HepG2 (cell line): ENCODE data around the gene XPO5. TPM values are rescaled to one million over a fixed set of nuclear protein-coding genes. Genes with fewer than 3 reads are reported as not detected.

Experiments
- EED ChIP-seq: sonication (generic); formaldehyde crosslinking; IDR thresholded peaks from 2 replicates; pipeline ENCODE4 v1.5.0; 2020; ENCODE audit warnings: mild to moderate bottlenecking, missing genetic modification reagents
- GLI4 ChIP-seq: sonication (generic); formaldehyde crosslinking; IDR thresholded peaks from 2 replicates; pipeline ENCODE4 v1.5.1; 2020; ENCODE audit warnings: missing genetic modification reagents, mild to moderate bottlenecking, moderate library complexity, borderline replicate concordance
- GPN1 ChIP-seq: sonication (generic); formaldehyde crosslinking; IDR thresholded peaks from 2 replicates; pipeline ENCODE4 v1.5.1; 2020; ENCODE audit warnings: missing genetic modification reagents, borderline replicate concordance
- HDAC2 ChIP-seq: sonication (generic); formaldehyde crosslinking; IDR thresholded peaks from 2 replicates; pipeline ENCODE4 v1.4.0; 2020; ENCODE audit warnings: missing genetic modification reagents
- NR2F6 ChIP-seq, 2 experiments: IDR thresholded peaks; 2 replicates each; pipeline ENCODE4 v1.6.1; 2016; ENCODE audit warnings: antibody characterized with exemption in 1 of 2, mild to moderate bottlenecking in 1 of 2
- NRL ChIP-seq: sonication (generic); formaldehyde crosslinking; IDR thresholded peaks from 2 replicates; pipeline ENCODE4 v1.5.0; 2020; ENCODE audit warnings: missing genetic modification reagents, mild to moderate bottlenecking, moderate library complexity, borderline replicate concordance
- RARA ChIP-seq: IDR thresholded peaks from 2 replicates; pipeline ENCODE4 v1.6.1; 2016; ENCODE audit warnings: missing genetic modification reagents, missing compliant biosample characterization
- RFX3 ChIP-seq: IDR thresholded peaks from 2 replicates; pipeline ENCODE4 v1.6.1; 2016; ENCODE audit warnings: missing biosample characterization, missing genetic modification reagents
- SP1 ChIP-seq, 2 experiments: fragments of 450-650 bp in 1 of 2; sonication (generic) in 1 of 2; formaldehyde crosslinking in 1 of 2; IDR thresholded peaks; 2 replicates each; pipeline versions ENCODE4 v1.4.0 to v1.6.1; 2016 to 2020; ENCODE audit warnings: missing genetic modification reagents in 1 of 2
- THAP11 ChIP-seq: IDR thresholded peaks from 2 replicates; pipeline ENCODE4 v1.6.1; 2016; ENCODE audit warnings: missing biosample characterization, missing genetic modification reagents
- ZBTB38 ChIP-seq: sonication (generic); formaldehyde crosslinking; IDR thresholded peaks from 2 replicates; pipeline ENCODE4 v1.5.1; 2020; ENCODE audit warnings: mild to moderate bottlenecking, missing genetic modification reagents
- ZFYVE20 ChIP-seq: sonication (generic); formaldehyde crosslinking; IDR thresholded peaks from 2 replicates; pipeline ENCODE4 v1.8.0; 2023; ENCODE audit warnings: low read depth, mild to moderate bottlenecking, moderate library complexity, missing genetic modification reagents, borderline replicate concordance
- ZNF253 ChIP-seq: sonication (generic); formaldehyde crosslinking; IDR thresholded peaks from 2 replicates; pipeline ENCODE4 v1.8.0; 2022; ENCODE audit warnings: mild to moderate bottlenecking, missing genetic modification reagents, borderline replicate concordance
- ZNF282 ChIP-seq: fragments of 450-650 bp; IDR thresholded peaks from 2 replicates; pipeline ENCODE4 v1.6.1; 2018; ENCODE audit not compliant: partially characterized antibody
- ZNF30 ChIP-seq: sonication (generic); formaldehyde crosslinking; IDR thresholded peaks from 2 replicates; pipeline ENCODE4 v1.5.0; 2020; ENCODE audit warnings: mild to moderate bottlenecking, missing genetic modification reagents
- ZNF329 ChIP-seq: sonication (generic); formaldehyde crosslinking; IDR thresholded peaks from 2 replicates; pipeline ENCODE4 v1.9.0; 2021; ENCODE audit warnings: low read depth, mild to moderate bottlenecking, missing genetic modification reagents
- ZNF354B ChIP-seq: sonication (generic); formaldehyde crosslinking; IDR thresholded peaks from 2 replicates; pipeline ENCODE4 v1.8.0; 2022; ENCODE audit warnings: mild to moderate bottlenecking, missing genetic modification reagents
- ZNF563 ChIP-seq: sonication (generic); formaldehyde crosslinking; IDR thresholded peaks from 2 replicates; pipeline ENCODE4 v1.8.0; 2022; ENCODE audit warnings: mild to moderate bottlenecking, moderate library complexity, missing genetic modification reagents
- ZNF570 ChIP-seq: sonication (generic); formaldehyde crosslinking; IDR thresholded peaks from 2 replicates; pipeline ENCODE4 v1.4.0; 2020; ENCODE audit warnings: mild to moderate bottlenecking, missing genetic modification reagents, borderline replicate concordance
- ZNF629 ChIP-seq: sonication (generic); formaldehyde crosslinking; conservative IDR thresholded peaks from 2 replicates; pipeline ENCODE4 v1.5.0; 2020; ENCODE audit warnings: missing genetic modification reagents
- polyA plus RNA-seq, 8 experiments: library from polyadenylated mRNA; depleted of rRNA in 3 of 8; stranded (reverse) in 7 of 8; unstranded in 1 of 8; fragments of >200 nt; fragmentation: Illumina TruSeq in 4 of 8; extraction: Trizol in 4 of 8; gene quantifications; 2 replicates each; pipeline versions ENCODE4 v1.2.1 to v1.2.3, GENCODE V29; 2011 to 2016; ENCODE audit warnings: low read depth in 4 of 8, missing spikeins in 1 of 8, mixed read lengths in 1 of 8; ENCODE audit not compliant: insufficient read depth in 1 of 8
- total RNA-seq, 5 experiments: library from RNA; depleted of rRNA; stranded (reverse); fragments of >200 nt; fragmentation: Illumina TruSeq; extraction: Trizol; gene quantifications; 2 replicates each; pipeline ENCODE4 v1.2.3, GENCODE V29; 2016; ENCODE audit warnings: low read depth in 1 of 5
- TF ChIP-seq, protein P1 (sequence below): sonication (generic); formaldehyde crosslinking; IDR thresholded peaks from 2 replicates; pipeline ENCODE4 v1.4.0; 2020; ENCODE audit warnings: missing genetic modification reagents
- TF ChIP-seq, protein P2 (sequence below): sonication (generic); formaldehyde crosslinking; IDR thresholded peaks from 2 replicates; pipeline ENCODE4 v1.5.0; 2020; ENCODE audit warnings: mild to moderate bottlenecking, missing genetic modification reagents
- TF ChIP-seq, protein P3 (sequence below): sonication (generic); formaldehyde crosslinking; IDR thresholded peaks from 2 replicates; pipeline ENCODE4 v1.5.1; 2020; ENCODE audit warnings: missing genetic modification reagents, mild to moderate bottlenecking, borderline replicate concordance
- TF ChIP-seq, protein P4 (sequence below): IDR thresholded peaks from 2 replicates; pipeline ENCODE4 v1.6.1; 2016; ENCODE audit warnings: control low read depth

XPO5 gene
- total and polyA plus RNA-seq, 2 of the 13 experiments (the other 11 are each of a cell fraction or from before 2014, with no cell fraction given), result 52.2 to 68.0 TPM

DNA sequence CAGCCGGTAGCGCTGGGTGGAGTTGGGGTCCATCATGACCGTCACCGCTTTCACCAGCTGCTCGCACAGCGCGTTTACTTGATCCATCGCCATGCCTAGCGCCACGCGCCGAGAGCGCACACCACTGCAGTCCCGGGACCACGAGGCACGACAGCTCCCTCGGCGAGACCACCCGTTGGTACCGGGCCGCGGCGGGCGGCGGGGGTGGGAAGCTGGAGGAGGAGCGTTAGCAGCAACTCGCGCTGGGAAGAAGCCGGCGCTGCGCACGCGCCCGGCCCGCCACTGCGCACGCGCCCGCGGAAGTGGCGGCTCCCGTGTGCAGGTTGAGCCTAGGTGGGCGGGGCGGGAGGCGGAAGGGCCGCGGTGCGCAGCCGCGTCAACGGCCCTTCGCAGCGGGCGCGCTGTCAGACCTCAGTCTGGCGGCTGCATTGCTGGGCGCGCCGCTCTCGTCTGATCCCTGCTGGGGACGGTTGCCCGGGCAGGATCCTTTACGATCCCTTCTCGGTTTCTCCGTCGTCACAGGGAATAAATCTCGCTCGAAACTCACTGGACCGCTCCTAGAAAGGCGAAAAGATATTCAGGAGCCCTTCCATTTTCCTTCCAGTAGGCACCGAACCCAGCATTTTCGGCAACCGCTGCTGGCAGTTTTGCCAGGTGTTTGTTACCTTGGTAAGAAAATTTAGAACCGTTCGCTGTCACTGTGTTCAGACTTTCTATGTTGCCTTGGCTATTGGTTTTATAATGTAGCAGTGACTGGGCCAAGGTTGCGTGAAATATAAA lies at the start of gene XPO5, which contains the start of gene POLH (continued):
- TF ChIP-seq NRL (CRISPR knock-in tag) (peak; percentile 89; the same call in 1 of the 2 replicates), ZNF253 (CRISPR knock-in tag) (no peak), ZNF30 (0 out of 2 replicates have a peak, but pooled peaks have one; percentile 78), HDAC2 (peak; percentile 55), ZBTB38 (CRISPR knock-in tag) (peak; percentile 95), ZNF354B (peak; percentile 95), ZNF570 (0 out of 2 replicates have a peak, but pooled peaks have one; percentile 43), ZNF563 (CRISPR knock-in tag) (peak; percentile 97), RFX3 (CRISPR knock-in tag) (no peak), NR2F6 (IDR thresholded peaks at IDR 0.05) (no peak), NR2F6 (CRISPR knock-in tag; IDR thresholded peaks at IDR 0.05) (no peak; the same call in 1 of the 2 replicates), EED (CRISPR knock-in tag) (peak; percentile 76; the same call in 1 of the 2 replicates), GPN1 (CRISPR knock-in tag) (no peak), ZNF282 (no peak), ZFYVE20 (CRISPR knock-in tag) (0 out of 2 replicates have a peak, but pooled peaks have one; percentile 79), GLI4 (CRISPR knock-in tag) (no peak; the same call in 1 of the 2 replicates), THAP11 (CRISPR knock-in tag) (peak; percentile 90), ZNF629 (peak; percentile 48), ZNF329 (CRISPR knock-in tag) (peak; percentile 85), SP1 (IDR thresholded peaks at IDR 0.05) (no peak), SP1 (CRISPR knock-in tag; IDR thresholded peaks at IDR 0.05) (peak; percentile 90), RARA (CRISPR knock-in tag) (peak; percentile 51; the same call in 1 of the 2 replicates)
- TF ChIP-seq, protein P1, sequence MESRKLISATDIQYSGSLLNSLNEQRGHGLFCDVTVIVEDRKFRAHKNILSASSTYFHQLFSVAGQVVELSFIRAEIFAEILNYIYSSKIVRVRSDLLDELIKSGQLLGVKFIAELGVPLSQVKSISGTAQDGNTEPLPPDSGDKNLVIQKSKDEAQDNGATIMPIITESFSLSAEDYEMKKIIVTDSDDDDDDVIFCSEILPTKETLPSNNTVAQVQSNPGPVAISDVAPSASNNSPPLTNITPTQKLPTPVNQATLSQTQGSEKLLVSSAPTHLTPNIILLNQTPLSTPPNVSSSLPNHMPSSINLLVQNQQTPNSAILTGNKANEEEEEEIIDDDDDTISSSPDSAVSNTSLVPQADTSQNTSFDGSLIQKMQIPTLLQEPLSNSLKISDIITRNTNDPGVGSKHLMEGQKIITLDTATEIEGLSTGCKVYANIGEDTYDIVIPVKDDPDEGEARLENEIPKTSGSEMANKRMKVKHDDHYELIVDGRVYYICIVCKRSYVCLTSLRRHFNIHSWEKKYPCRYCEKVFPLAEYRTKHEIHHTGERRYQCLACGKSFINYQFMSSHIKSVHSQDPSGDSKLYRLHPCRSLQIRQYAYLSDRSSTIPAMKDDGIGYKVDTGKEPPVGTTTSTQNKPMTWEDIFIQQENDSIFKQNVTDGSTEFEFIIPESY (CRISPR knock-in tag), result peak; percentile 5; the same call in 1 of the 2 replicates
- TF ChIP-seq, protein P2, sequence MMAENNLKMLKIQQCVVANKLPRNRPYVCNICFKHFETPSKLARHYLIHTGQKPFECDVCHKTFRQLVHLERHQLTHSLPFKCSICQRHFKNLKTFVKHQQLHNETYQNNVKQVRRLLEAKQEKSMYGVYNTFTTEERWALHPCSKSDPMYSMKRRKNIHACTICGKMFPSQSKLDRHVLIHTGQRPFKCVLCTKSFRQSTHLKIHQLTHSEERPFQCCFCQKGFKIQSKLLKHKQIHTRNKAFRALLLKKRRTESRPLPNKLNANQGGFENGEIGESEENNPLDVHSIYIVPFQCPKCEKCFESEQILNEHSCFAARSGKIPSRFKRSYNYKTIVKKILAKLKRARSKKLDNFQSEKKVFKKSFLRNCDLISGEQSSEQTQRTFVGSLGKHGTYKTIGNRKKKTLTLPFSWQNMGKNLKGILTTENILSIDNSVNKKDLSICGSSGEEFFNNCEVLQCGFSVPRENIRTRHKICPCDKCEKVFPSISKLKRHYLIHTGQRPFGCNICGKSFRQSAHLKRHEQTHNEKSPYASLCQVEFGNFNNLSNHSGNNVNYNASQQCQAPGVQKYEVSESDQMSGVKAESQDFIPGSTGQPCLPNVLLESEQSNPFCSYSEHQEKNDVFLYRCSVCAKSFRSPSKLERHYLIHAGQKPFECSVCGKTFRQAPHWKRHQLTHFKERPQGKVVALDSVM (CRISPR knock-in tag), result peak; percentile 59
- TF ChIP-seq, protein P3, sequence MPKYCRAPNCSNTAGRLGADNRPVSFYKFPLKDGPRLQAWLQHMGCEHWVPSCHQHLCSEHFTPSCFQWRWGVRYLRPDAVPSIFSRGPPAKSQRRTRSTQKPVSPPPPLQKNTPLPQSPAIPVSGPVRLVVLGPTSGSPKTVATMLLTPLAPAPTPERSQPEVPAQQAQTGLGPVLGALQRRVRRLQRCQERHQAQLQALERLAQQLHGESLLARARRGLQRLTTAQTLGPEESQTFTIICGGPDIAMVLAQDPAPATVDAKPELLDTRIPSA (CRISPR knock-in tag), result peak; percentile 79
- TF ChIP-seq, protein P4, sequence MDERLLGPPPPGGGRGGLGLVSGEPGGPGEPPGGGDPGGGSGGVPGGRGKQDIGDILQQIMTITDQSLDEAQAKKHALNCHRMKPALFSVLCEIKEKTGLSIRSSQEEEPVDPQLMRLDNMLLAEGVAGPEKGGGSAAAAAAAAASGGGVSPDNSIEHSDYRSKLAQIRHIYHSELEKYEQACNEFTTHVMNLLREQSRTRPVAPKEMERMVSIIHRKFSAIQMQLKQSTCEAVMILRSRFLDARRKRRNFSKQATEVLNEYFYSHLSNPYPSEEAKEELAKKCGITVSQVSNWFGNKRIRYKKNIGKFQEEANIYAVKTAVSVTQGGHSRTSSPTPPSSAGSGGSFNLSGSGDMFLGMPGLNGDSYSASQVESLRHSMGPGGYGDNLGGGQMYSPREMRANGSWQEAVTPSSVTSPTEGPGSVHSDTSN (CRISPR knock-in tag), result peak; percentile 31; the same call in 1 of the 2 replicates
